Inferior parietal cortex (tissue), 1 donor: ENCODE measurements around the gene AMIGO2.
"Not testable (repeated sequence)": the region's sequence is repeated elsewhere in the genome, so short reads cannot be mapped to it uniquely, and the experiment has no call there.

ENCODE experiments used
- DNase-seq: peaks from one replicate; pipeline ENCODE4 v3.0.0-alpha.2; 2016; ENCODE audit errors: extremely low spot score

AMIGO2 gene, protein sequence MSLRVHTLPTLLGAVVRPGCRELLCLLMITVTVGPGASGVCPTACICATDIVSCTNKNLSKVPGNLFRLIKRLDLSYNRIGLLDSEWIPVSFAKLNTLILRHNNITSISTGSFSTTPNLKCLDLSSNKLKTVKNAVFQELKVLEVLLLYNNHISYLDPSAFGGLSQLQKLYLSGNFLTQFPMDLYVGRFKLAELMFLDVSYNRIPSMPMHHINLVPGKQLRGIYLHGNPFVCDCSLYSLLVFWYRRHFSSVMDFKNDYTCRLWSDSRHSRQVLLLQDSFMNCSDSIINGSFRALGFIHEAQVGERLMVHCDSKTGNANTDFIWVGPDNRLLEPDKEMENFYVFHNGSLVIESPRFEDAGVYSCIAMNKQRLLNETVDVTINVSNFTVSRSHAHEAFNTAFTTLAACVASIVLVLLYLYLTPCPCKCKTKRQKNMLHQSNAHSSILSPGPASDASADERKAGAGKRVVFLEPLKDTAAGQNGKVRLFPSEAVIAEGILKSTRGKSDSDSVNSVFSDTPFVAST

DNA sequence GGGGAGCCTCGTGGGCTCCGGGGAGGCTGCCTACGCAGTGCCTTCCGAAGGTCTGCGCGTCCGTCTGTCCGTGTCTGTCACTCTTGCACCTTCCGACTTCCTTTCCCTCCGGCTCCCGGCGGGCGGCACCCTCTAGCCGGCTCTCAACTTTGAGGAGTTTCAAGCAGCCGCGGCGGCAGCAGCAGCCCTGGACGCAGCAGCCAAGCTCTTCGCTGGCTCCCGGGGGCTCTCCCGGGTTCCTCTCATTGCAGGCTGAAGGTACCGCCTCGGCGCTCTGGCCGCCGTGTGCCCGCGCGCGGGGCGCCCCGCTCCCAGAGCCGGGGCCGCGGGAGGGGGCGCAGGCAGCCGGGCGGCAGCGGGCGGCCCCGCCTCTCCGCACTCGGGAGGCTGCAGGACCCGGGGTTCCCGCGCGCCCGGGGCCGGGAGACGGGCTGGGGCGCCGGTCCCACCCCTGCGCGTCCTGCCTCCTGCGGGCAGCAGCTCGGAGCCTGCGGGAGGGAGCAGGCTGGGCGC, at the start of gene AMIGO2, which contains the start of gene PCED1B:
Gene AMIGO2, minus strand, starts transcription at position 492 of the 513 bp plus-strand sequence. CDS start 957 bp downstream, outside the sequence.
Gene PCED1B, plus strand, starts transcription at position 154 of the 513 bp plus-strand sequence. CDS start 155,443 bp downstream, outside the sequence.
- no peak for DNase-seq

DNA sequence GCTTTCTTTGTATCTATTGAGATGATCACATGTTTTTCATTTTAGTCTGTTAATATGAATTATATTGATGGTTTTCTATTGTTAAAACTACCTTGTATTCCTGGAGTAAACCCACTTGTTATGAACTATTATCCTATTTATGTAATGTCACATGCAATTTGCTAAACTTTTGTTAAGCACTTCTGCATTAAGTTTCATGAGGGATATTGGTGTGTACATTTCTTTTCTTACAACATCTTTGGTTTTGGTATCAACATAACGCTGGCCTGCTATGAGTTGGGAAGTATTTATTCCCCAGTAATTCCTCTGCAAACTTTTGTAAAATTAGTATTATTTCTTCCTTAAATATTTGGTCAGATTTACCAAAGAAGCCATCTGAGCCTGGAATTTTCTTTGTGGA, 46.5 kb upstream of the AMIGO2 start:
- no peak for DNase-seq

DNA sequence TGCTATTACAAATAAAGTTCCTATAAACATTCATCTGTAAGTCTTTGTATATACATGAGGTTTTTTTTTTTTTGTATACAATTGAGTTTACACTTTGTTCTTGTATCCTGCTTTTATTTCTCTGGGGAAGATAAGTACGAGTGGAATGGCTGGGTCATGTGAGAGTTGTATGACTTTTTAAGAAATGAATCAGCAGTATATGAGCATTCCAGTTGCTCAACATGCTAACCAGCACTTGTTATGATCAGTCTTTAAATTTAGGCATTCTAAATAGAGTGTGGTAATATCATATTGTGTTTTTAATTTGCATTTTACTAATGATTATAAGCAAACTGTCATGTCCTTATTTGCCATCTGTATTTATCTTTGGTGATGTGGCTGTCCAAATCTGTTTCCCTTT, 44.7 kb upstream of the AMIGO2 start:
- DNase-seq: no peak

DNA sequence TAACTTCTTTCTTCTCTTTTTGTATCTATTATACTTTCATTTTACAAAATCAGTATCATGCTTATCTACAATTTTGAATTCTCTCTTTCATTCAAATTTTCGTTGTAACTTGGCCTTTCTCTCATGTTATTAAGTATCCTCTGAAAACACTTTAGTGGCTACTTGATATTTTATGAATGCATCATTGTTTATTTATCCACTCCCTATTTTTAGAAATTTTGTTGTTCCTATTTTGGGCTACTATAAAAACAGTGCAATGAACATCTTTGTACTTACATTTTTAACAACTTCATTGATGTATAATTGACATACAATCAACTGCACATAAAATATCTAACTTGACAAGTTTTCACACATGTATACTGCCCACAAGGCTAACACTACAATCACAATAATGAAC, 44.0 kb upstream of the AMIGO2 start:
- no peak for DNase-seq

DNA sequence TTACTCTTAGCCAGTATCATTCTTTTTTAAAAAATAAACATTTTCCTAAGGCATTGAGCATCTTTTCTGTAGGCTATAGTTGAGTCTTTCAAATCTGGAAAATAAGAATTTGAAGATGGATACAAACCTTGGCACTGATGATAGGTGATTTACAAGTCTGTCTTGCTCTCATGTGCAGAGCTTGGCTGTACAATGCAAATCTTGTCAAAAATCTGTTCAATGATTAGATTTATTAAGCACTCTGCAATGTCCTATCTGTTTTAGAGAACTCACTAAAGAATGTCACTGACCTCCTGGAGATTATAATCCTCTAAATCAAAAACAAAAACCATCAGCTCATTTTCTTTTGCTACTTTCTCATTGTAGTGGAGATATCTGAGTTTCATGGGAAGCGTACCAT, 42.8 kb upstream of the AMIGO2 start:
- DNase-seq: no peak

DNA sequence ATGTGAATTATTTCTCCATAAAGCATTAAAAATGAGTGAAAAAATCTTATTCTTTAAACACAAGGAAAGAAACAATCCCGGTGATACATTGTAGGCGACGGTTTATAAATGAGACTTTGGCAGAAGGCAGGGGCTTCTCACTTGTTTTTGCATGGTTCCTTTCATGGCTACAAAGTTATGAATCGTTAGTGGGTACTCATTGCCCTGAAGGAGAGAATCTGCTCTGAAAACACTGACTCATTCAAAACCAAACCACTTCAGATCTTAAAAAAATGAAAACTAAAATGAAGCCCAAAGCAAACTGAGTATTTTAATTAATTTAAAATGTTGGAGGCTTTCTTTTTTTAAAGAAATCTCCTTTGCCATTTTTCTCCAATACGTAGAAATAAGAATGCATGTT, 41.4 kb upstream of the AMIGO2 start:
- DNase-seq: no peak

DNA sequence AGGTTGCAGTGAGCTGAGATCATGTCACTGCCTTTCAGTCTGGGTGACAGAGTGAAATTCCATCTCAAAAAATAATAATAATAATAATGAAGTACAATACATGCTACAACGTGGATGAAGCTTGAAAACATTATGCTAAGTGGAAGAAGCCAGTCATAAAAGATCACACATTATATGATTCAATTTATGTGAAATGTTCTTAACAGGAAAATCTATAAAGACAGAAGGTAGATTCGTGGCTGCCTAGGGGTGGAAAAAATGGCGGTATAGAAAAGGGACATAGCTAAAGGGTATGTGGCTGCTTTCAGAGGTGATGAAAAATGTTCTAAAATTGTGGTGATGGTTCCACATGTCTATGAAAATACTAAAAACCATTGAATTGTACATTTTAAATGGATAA, 41.0 kb upstream of the AMIGO2 start:
- no peak for DNase-seq

DNA sequence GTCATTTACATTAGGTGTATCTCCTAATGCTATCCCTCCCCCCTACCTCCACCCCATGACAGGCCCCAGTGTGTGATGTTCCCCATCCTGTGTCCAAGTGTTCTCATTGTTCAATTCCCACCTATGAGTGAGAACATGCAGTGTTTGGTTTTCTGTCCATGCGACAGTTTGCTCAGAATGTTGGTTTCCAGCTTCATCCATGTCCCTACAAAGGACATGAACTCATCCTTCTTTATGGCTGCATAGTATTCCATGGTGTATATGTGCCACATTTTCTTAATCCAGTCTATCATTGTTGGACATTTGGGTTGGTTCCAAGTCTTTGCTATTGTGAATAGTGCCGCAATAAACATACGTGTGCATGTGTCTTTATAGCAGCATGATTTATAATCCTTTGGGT, 37.5 kb upstream of the AMIGO2 start:
- not testable (repeated sequence) for DNase-seq

DNA sequence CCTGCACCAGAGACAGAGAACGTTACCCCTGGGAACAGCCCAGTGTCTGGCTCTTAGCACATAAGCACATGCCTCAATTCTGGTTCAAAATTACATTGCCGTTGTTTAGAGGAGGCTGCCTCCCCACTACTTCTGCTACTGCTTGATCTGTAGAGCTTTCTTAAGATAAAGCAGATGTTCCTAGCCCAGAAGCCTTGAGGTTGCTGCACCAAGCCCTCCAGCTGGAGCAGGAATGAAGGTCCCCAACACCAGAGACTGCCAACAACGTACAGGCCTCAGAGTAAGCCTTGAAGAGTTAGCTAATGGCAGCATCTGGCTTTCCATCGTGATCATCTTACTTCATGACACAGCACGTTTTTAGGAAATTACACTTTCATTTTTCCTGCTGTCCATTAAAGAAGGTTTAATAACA, 34.7 kb upstream of the AMIGO2 start:
- no peak for DNase-seq

DNA sequence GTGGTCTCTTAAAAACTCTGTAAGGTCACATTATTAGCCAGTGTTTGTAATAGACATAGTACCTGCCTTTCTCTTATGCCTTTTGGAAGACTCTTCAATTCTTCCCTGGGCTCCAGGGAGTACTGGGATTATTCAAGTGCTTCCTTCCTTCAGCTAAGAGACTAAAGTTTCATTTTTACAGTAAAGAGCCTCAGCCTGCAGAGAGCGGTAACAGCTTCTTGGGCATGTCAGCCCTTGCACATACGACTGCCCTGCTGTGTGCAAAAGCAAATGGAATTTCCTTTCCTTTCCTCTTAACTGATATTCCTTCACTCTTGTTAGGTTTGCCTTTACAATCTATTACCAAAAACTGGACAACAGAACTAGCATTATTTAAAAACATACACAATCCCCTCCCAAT, 32.9 kb upstream of the AMIGO2 start:
- DNase-seq: no peak

DNA sequence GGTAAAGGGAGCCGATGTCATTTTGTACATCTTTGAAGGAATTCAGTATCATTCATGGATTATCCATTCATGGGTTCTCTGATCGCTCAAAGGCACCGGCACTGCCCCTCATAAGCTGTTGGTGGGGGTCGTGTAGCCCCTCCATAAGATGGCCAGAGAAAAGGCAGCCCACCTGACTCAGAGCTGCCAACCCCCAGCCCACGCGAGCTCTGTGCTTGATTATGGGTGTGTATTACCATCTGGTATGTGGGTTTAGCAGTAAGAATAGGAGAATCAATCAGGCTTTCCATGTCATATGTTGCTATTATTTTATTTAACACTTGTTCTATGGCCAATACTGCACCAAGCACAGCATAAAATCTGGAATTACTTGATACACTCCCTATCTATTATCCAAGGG, 32.1 kb upstream of the AMIGO2 start:
- no peak for DNase-seq

DNA sequence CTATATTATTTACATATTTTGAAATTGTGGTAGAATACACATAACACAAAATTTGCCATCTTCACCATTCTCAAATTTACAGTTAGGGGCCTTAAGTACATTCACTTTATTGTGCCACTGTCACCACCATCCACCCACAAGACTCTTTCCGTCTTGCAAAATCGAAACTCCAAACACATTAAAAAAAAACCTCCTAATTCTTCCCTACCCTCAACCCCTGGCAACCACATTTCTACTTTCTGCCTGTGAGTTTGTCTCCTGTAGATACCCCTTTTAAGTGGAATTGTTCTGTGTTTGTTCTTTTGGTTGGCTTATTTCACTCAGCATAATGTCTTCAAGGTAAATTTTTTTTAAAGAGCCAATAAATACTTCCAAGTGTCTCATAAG, 31.6 kb upstream of the AMIGO2 start:
- no peak for DNase-seq

DNA sequence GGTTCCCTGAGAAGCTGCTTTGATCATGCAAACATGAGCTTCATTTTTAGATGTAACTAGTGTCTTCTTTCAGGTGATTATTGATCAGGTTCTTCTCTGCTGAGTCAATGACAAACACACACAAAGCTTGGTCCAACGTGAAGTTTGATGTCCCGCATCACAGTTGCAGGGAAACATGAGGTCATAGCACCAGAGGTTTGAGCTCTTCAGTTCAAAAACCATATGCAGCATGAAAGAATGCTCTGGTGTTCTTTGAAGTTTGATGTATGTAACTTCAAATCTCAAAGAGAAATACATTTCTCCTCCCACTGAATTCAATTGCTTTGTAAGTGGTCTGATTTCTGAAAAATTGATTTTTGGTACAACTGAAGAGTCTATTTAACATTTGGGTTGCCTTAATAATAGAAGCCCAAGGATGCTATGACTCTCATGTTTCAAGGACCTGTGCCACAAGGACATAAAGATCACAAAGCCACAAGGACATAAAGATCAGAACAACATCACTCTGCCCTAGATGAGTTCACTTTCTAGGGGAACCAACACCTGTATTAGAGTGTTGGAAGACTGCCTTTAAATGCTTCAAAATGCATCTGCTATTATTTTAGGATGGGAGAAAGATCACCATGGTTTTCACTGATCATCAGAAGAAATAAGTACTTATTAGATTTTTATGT, 31.1 kb upstream of the AMIGO2 start:
- no peak for DNase-seq

DNA sequence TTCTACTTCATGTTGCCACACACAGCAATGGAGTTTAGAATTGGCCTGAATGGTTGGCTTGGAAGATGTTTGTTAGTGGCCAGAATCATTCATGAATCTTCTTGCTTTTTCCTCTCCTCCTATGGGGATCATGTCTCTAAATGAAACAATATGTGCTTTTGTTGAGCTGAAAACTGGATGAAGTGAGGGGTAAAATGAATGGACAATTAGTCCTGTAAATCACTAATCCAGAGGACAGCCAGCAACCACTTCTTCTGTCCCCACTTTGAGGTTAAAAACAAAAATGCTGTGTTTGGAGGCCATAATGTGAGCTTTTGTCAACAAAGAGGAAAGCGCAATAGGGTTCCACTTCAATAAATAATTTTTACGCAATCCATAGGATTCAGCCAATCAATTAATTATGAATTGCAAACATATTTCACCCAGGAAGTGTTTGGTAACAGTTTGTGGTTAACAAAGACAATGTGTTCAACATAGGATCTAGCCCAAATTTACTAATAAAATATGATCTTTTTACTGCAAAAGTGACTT, 30.3 kb upstream of the AMIGO2 start:
- no peak for DNase-seq

DNA sequence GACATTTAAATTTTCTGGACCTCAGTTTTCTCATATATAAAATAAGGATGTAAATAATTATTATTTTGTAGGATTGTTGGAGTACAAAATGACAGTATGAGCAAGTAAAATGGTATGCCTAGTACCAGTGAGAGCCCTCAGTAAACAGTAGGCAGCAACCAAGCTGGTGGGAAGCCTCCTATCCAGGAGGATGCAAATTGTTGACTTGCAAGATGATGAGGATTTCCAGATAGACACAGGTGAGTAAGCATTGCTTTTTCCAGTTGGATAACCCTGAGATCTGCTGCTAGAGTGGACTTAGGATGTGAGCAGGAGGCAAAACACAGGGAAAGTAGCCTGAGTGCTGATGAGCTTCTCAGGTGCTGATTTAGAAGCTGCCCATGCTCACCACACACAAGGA, 28.2 kb upstream of the AMIGO2 start:
- no peak for DNase-seq

DNA sequence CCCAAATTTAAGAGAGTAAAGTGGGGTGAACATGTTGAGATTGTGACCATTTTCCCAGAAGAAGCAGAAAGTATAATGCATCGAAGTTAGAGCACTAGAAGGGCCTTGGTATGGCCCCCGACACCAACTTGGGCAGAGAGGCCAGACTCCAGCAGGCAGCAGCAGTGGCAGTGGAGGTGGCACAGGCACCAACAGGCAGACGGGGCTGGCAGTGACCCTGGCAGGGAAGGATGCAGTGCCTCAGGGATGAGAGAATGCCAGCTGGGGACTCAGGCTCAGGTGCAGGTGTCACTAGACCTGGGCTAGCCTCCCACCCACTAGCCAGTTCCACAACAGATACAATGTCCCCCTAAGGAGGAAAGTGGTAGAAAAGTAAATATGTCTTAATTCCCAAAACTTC, 27.7 kb upstream of the AMIGO2 start:
- no peak for DNase-seq

DNA sequence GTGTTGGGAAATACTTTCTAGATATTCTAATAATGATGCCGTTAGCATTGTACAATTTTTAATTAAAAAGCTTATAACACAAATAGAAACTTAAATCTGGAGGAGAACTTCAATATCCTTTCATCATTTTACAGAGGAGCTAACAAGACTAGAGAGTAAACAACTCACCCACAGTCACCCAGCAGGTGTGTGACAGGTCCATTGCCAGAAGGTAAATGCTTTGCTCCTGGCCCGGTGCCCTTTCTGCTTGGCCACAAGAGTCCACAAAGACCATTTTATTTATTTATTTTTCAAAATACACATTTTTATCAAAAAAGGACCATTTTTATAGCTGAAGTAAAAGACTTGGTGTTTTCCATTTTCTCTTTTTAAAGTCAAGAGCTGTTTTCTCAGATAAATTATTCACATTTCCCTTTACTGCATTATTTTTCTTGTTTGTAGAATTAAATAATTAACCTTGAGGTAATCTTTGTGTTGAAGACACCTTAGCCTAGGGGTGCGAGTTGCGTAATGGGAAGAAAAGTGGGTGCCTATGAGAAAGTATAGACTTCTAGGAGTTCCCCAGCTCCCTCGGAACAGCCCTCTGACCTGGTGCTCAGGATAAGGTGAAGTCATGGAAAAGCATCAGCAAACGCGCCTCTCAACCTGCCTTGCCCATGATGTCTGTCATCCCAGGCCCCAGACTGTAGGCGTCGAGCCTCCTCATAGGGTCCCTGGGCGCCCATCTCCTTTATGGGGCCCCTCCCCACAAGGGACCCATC, 26.3 kb upstream of the AMIGO2 start:
- DNase-seq: no peak

DNA sequence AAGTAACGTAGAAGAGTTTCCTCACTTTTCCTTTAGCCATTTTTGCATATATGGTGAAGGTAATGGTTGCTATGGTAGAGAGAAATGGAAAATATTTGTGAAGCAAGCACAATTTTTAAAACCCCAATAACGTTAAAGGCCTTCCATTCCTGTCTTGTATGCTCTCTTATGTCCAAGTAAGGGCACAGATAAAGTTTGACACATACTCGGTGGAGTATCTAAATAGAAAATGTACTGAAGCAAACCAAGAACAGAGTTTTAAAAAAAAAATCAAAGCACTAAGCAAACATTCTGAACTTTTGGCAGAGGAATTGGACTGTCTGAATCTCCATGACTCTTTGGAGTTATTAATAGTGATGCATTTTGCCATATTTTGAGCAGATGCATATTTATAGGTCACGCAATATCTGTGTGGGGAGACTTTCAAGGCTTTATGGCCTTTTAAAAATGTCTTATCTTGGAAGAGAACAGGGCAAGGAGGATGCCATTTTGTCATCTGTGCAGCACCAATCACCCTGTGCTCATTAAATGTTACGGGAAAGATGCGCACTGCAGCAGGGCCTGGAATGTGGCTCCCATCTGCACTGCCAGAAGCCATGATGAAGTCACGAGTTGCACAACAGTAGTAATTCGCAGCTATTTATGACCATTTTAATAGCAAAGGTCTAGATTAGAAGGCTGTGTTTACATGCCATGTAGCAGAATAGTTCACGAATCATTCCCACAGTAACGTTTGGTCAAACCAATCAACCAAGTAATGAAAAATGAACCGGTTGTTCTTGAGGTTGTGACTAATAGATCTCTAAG, 23.3 kb upstream of the AMIGO2 start:
- DNase-seq: no peak

DNA sequence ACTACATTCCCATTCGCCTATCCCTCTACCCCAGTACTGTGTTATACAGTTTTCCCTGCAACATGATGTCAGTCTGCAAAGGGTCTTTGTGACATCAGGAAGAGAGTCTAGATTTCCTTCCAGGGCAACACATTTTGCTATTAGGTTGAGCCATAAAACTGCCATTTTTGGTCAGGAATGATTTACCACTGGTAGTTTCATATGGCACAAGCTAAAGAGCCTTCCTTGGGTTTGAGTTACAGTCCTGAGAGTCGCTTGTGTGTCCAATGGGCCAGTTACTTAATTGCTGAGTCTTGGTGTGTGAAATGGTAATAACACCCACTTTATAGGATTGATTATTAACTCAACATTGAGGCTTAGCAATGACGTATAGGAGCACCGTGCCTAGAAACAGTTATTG, 22.6 kb upstream of the AMIGO2 start:
- DNase-seq: no peak

DNA sequence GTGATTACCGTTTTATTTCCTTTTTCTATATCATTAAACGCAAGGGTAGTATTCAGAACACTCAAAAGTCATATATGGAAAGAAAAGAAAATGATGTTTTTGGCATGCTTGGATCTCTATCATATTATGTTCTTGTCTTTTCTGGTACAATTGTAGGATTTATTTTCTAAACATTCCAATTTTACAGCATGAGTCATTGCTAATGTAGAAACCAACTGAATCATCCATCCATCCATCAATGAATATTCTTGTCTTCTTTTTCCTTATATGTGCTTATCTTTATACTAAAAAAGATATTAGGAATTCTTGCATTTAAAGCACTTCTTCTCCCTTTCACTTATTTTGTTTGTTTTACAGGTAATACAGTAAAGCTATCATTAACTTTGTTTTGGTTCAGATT, 20.4 kb upstream of the AMIGO2 start:
- DNase-seq: no peak

DNA sequence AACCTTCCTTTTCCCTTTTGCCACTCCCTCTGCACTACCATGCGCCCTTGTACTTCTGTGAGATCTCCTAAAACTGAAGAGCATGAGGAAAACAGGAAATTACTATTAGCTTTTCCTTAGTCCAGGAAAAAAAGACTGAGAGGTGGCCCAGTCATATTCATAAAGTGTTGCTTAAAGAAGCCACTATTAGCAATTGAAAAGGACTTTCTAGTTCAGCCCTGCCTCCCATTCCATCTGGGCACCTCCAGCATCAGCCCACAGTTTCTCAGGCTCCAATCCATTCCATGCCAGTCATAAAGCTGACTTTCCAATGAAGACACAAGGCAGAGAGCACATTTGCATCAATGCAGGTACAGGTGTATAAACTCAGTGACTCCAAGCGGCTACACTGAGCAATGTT, 19.9 kb upstream of the AMIGO2 start:
- DNase-seq: no peak
